Loucy (cell line): Measurements from ENCODE around the gene BCL11B.

Source experiments
- H2AFZ ChIP-seq: fragments of 200-600 bp; sonication (generic); 2 replicates; pipeline ENCODE4 v1.6.0; 2016; ENCODE audit warnings: antibody characterized with exemption, mild to moderate bottlenecking, low read length, moderate library complexity
- H3F3A ChIP-seq: fragments of 200-600 bp; 2 replicates; pipeline ENCODE4 v1.6.0; 2016; ENCODE audit warnings: antibody characterized with exemption, low read depth, mild to moderate bottlenecking
- H3K27me3 ChIP-seq: fragments of 200-600 bp; sonication (generic); 2 replicates; pipeline ENCODE4 v1.6.1; 2014; ENCODE audit warnings: low read length, mild to moderate bottlenecking; ENCODE audit not compliant: insufficient read depth, poor library complexity, severe bottlenecking
- H3K36me3 ChIP-seq: fragments of 200-600 bp; sonication (generic); 2 replicates; pipeline ENCODE4 v1.6.1; 2016; ENCODE audit warnings: low read length; ENCODE audit not compliant: insufficient read depth
- H3K4me1 ChIP-seq: fragments of 200-600 bp; sonication (generic); 2 replicates; pipeline ENCODE4 v1.5.1; 2014; ENCODE audit warnings: low read length, mild to moderate bottlenecking; ENCODE audit not compliant: insufficient read depth, poor library complexity, severe bottlenecking
- H3K4me2 ChIP-seq: fragments of 200-600 bp; sonication (generic); 2 replicates; pipeline ENCODE4 v1.6.0; 2014; ENCODE audit warnings: antibody characterized with exemption, low read length, low read depth, mild to moderate bottlenecking; ENCODE audit not compliant: poor library complexity, severe bottlenecking
- H3K4me3 ChIP-seq: fragments of 200-600 bp; sonication (generic); 2 replicates; pipeline ENCODE4 v1.5.1; 2014; ENCODE audit warnings: low read length, mild to moderate bottlenecking, mixed read lengths; ENCODE audit not compliant: poor library complexity, severe bottlenecking
- H3K79me2 ChIP-seq: fragments of 200-600 bp; sonication (generic); 2 replicates; pipeline ENCODE4 v1.6.1; 2014; ENCODE audit warnings: low read length; ENCODE audit not compliant: insufficient read depth
- H3K9ac ChIP-seq: fragments of 200-600 bp; sonication (generic); 2 replicates; pipeline ENCODE4 v1.6.0; 2014; ENCODE audit warnings: mild to moderate bottlenecking, low read depth, low read length, moderate library complexity; ENCODE audit not compliant: poor library complexity, severe bottlenecking
- H3K9me2 ChIP-seq: fragments of 200-600 bp; sonication (generic); replicated peaks from 2 replicates; pipeline ENCODE4 v1.6.1; 2016; ENCODE audit warnings: low read depth, low read length, mixed read lengths
- H3K9me3 ChIP-seq: fragments of 200-600 bp; sonication (generic); 2 replicates; pipeline ENCODE4 v1.6.1; 2014; ENCODE audit warnings: mild to moderate bottlenecking, antibody characterized with exemption, low read length, low read depth; ENCODE audit not compliant: insufficient read depth
- H4K20me1 ChIP-seq: fragments of 200-600 bp; sonication (generic); 2 replicates; pipeline ENCODE4 v1.6.0; 2014; ENCODE audit warnings: antibody characterized with exemption, low read length, mild to moderate bottlenecking; ENCODE audit not compliant: insufficient read depth, poor library complexity, severe bottlenecking
- EZH2phosphoT487 ChIP-seq: fragments of 200-600 bp; IDR thresholded peaks from 2 replicates; pipeline ENCODE4 v1.6.1; 2018; ENCODE audit warnings: antibody characterized with exemption, mild to moderate bottlenecking, moderate library complexity, borderline replicate concordance
- TF ChIP-seq, protein P1 (sequence below): fragments of 200-600 bp; sonication (generic); conservative IDR thresholded peaks from 2 replicates; pipeline ENCODE4 v1.5.1; 2014; ENCODE audit warnings: mild to moderate bottlenecking, antibody characterized with exemption, low read length

BCL11B gene

DNA sequence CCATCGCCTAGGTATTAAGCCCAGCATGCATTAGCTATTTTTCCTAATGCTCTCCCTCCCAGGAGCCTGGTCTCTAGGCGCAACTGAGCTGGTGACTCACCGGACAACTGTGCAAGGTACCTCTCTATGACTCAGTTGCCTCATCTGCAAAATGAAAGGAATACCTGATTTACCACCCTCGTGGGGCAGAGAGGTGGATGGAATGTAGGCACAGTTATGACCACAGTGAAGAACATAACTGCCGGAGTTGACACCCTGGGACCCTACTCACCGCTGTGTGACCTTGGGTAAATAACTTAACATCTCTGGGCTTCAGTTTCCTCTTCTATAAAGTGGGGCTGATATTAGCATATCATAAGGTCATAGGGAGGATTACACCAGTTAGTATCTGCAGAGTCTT is 22.6 kb downstream of the BCL11B start:
- Histone ChIP-seq H3K4me2 (no peak overlapping the region), H4K20me1 (peaks cover 72% of the 10 kb centered on the region), H3F3A (no peaks in the 10 kb centered on the region), H3K9me2 (no peaks in the 10 kb centered on the region), H3K4me1 (no peaks in the 10 kb centered on the region), H3K79me2 (peaks cover 100% of the 10 kb centered on the region), H3K9ac (no peak overlapping the region), H3K4me3 (no peak overlapping the region), H3K9me3 (no peaks in the 10 kb centered on the region), H2AFZ (no peak overlapping the region), H3K27me3 (no peaks in the 10 kb centered on the region), H3K36me3 (peaks cover 76% of the 10 kb centered on the region; the same call in 1 of the 2 replicates)
- TF ChIP-seq, protein P1, sequence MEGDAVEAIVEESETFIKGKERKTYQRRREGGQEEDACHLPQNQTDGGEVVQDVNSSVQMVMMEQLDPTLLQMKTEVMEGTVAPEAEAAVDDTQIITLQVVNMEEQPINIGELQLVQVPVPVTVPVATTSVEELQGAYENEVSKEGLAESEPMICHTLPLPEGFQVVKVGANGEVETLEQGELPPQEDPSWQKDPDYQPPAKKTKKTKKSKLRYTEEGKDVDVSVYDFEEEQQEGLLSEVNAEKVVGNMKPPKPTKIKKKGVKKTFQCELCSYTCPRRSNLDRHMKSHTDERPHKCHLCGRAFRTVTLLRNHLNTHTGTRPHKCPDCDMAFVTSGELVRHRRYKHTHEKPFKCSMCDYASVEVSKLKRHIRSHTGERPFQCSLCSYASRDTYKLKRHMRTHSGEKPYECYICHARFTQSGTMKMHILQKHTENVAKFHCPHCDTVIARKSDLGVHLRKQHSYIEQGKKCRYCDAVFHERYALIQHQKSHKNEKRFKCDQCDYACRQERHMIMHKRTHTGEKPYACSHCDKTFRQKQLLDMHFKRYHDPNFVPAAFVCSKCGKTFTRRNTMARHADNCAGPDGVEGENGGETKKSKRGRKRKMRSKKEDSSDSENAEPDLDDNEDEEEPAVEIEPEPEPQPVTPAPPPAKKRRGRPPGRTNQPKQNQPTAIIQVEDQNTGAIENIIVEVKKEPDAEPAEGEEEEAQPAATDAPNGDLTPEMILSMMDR = no peak
- no peak for TF ChIP-seq EZH2phosphoT487

DNA sequence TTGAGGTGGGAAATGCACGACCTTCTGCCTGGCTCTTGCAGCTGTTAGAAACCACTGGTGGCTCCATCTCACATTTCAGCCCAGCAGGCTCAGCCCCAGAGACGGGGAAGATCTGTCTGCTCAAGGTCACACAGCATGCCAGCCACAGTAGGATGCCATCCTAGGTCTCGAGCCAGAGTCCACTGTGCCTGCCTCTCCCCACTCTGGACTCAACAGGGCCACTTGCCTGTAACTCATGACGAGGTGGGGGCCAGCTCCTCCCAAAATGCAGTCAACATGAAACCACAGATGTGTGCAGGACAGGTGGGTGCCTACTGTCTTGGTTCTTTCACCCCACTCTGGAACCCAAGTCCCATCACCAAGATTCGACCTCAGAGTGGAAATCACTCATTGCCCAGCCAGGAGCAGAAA is 23.2 kb downstream of the BCL11B start:
- H3K9me3 ChIP-seq = no peaks in the 10 kb centered on the region
- no peaks in the 10 kb centered on the region for H3K9me2 ChIP-seq
- no peaks in the 10 kb centered on the region for H3F3A ChIP-seq
- H3K36me3 ChIP-seq = peaks cover 76% of the 10 kb centered on the region; the same call in 1 of the 2 replicates
- no peak overlapping the region for H3K4me2 ChIP-seq
- peaks cover 100% of the 10 kb centered on the region for H3K79me2 ChIP-seq
- H3K9ac ChIP-seq = no peak overlapping the region
- H2AFZ ChIP-seq = no peak overlapping the region
- TF ChIP-seq, protein P1 = no peak
- TF ChIP-seq EZH2phosphoT487 = no peak
- no peaks in the 10 kb centered on the region for H3K27me3 ChIP-seq
- H3K4me3 ChIP-seq = no peak overlapping the region
- H4K20me1 ChIP-seq = peaks cover 71% of the 10 kb centered on the region
- no peaks in the 10 kb centered on the region for H3K4me1 ChIP-seq

DNA sequence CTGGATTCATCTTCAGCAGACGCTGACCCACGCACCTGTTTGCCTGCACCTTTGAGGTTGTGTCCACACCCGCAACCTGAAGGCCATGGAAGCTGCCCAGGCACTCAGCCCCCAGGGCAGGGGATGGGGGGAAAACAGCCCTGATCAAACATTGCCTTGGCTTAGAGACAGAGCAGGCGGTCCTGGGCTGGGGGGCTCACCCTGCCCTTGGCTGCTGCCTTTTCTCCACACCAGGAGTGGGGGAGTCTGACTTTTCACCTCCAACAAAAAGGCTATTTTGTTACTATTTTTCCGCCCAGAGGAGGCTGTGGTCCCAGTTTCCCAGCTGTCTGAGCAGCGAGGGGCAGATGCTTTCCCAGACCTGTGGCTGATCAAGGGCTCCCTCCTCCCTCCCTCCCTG is 24.2 kb downstream of the BCL11B start:
- H3K4me3 ChIP-seq = no peak overlapping the region
- TF ChIP-seq EZH2phosphoT487 = no peak
- TF ChIP-seq, protein P1 = no peak
- peaks cover 76% of the 10 kb centered on the region for H4K20me1 ChIP-seq
- H3K9me2 ChIP-seq = no peaks in the 10 kb centered on the region
- no peaks in the 10 kb centered on the region for H3F3A ChIP-seq
- peaks cover 67% of the 10 kb centered on the region; the same call in 1 of the 2 replicates for H3K36me3 ChIP-seq
- H3K4me2 ChIP-seq = no peak overlapping the region
- no peak overlapping the region for H3K9ac ChIP-seq
- H3K4me1 ChIP-seq = no peaks in the 10 kb centered on the region
- H3K9me3 ChIP-seq = no peaks in the 10 kb centered on the region
- no peak overlapping the region for H2AFZ ChIP-seq
- H3K27me3 ChIP-seq = no peaks in the 10 kb centered on the region
- peaks cover 100% of the 10 kb centered on the region for H3K79me2 ChIP-seq
